HFF-Myc (cell line): ENCODE measurements around the gene SPATA2.

Experiments
- DNase-seq: peaks from one replicate; pipeline ENCODE4 v3.0.0-alpha.2; 2011; ENCODE audit warnings: low read depth; ENCODE audit errors: extremely low read depth
- H3K4me3 ChIP-seq: replicated peaks from 2 replicates; pipeline ENCODE4 v1.5.1; 2011; ENCODE audit warnings: low read depth, mild to moderate bottlenecking, control low read depth, low read length
- CTCF ChIP-seq: IDR thresholded peaks from 2 replicates; pipeline ENCODE4 v1.5.1; 2012; ENCODE audit warnings: mild to moderate bottlenecking, low read depth, low read length, control low read depth; ENCODE audit errors: missing control alignments

The SPATA2 gene

DNA sequence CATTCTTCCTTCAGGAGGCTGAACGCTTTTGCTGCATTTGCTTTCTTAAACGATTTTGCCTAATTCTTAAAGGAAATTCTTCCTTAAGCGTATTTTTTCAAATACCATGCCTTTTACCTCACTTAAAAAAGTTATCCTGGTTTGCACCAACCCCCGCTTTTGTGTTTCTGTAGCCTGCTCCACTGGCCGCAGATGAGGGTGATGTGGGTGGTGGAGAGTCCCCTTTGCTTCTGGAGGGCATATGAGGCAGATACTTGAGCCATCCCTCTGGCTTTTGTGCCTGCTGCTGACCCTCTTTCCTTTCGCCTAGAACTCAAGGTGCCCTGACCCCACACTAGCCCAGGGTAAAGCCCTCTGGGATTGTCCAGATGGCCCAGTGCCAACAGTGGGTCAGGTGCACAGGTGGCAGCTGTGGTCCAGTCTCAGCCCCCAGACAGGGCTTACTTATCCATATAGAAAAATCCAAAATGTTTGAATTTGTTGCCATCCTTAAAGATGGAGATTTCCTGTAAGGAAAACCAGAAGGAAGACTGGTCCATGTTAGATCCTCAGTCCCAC lies 43.9 kb downstream of the SPATA2 start:
- DNase-seq = no peak
- no peak for TF ChIP-seq CTCF
- no peak overlapping the region for H3K4me3 ChIP-seq

DNA sequence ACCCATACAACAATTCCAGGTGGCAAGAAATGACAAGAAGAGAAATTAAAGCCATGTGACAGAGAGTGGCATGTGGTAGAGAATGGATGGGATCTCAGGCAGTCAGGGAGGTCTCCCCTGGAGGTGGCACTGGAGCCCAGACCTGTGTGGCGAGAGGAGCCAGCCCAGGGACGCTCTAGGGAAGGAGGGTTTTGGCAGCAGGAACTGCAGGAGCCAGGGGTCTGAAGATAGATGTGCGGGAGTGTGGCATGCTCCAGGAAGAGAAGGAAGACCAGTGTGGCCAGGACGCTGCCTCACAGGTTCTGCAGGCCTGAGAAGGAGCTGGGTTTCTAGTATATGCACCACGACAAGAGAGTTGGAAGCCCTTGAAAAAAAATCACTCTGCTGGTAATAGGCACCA lies 45.1 kb downstream of the SPATA2 start:
- no peak for TF ChIP-seq CTCF
- no peak overlapping the region for H3K4me3 ChIP-seq
- no peak for DNase-seq

GRCh38 chr20:49868964-49869363 lies 46.4 kb downstream of the SPATA2 start:
- no peak for TF ChIP-seq CTCF
- no peak for DNase-seq
- H3K4me3 ChIP-seq = no peak overlapping the region

DNA sequence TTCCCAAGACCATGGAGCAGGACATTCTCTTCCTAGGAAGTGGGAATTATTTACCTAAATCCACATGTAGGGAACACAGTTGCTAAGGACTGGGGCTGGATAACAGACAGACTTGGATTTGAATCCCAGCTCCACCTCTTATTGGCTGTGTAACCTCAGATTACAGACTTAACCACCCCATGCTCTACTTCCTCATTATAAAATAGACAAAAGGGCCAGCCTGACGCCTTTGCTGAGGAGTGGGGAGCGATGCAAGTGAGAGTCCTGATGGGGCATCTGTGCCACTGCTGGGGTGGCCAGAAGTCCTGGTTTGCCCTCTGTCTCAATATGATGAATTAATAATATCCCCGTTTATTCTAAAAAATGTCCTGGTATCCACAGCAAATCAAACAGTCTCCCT lies 46.8 kb downstream of the SPATA2 start:
- no peak overlapping the region for H3K4me3 ChIP-seq
- no peak for TF ChIP-seq CTCF
- no peak for DNase-seq

- TF ChIP-seq CTCF = no peak
- no peak overlapping the region for H3K4me3 ChIP-seq
- no peak for DNase-seq
Measured at GRCh38 chr20:49867453-49868215, 47.7 kb downstream of the SPATA2 start.

- 0 out of 2 replicates have a peak overlapping the region, but pooled peaks have one; percentile 2 for H3K4me3 ChIP-seq
- no peak for TF ChIP-seq CTCF
- peak; percentile 80 for DNase-seq
Measured at GRCh38 chr20:49866051-49866450, 49.3 kb downstream of the SPATA2 start.
